Loucy (cell line): ENCODE results near the gene SLC2A5.

Source experiments
- CTCF ChIP-seq: fragments of 200-600 bp; sonication (generic); conservative IDR thresholded peaks from 2 replicates; pipeline ENCODE4 v1.5.1; 2014; ENCODE audit warnings: mild to moderate bottlenecking, antibody characterized with exemption, low read length
- EZH2phosphoT487 ChIP-seq: fragments of 200-600 bp; IDR thresholded peaks from 2 replicates; pipeline ENCODE4 v1.6.1; 2018; ENCODE audit warnings: antibody characterized with exemption, mild to moderate bottlenecking, moderate library complexity, borderline replicate concordance

DNA sequence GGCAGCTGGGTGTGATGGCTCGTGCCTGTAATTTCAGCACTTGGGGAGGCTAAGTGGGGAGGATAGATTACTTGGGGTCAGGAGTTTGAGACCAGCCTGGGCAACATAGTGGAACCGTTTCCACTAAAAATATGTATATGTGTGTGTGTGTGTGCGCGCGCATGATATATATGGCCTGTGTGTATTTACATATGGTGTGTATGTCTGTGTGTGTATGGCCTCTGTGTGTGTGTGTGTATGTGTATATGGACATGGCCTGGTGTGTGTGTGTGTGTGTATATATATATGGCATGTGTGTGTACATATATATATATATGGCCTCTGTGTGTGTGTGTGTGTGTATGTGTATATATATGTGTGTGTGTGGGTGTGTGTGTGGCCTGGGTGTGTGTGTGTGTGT, 27.2 kb downstream of the SLC2A5 start:
- TF ChIP-seq CTCF (no peak), EZH2phosphoT487 (no peak)
